GM12878 (cell line): ENCODE measurements around the gene SGSH. TPM values are rescaled to one million over a fixed set of nuclear protein-coding genes. Genes with fewer than 3 reads are reported as not detected.

Experiments used
- ATAC-seq: fragments of 200-7000 bp; cut with Tn5 transposase; 3 replicates; pipeline ENCODE4 v1.9.1; 2020; ENCODE audit warnings: mild to moderate bottlenecking, moderate library complexity
- BruUV-seq: library from RNA; stranded (reverse); fragments of 400-500 nt; replicated peaks from 2 replicates; lab custom pipeline; 2021; lab: Mats Ljungman, UMichigan
- CTCF ChIA-PET: fragments of 300-600 bp; sonication (Branson Sonifier 250); formaldehyde crosslinking; extraction: SDS; loops from one replicate; lab custom pipeline; 2021; ENCODE audit warnings: inconsistent platforms; lab: Yijun Ruan, JAX
- POLR2A ChIA-PET: fragments of 350-600 bp; formaldehyde crosslinking; extraction: SDS; loops from one replicate; lab custom pipeline; 2021; ENCODE audit warnings: inconsistent platforms; lab: Charles Lee
- RAD21 ChIA-PET: fragments of 300-600 bp; sonication (Branson Sonifier 250); formaldehyde crosslinking; loops from one replicate; lab custom pipeline; 2023; ENCODE audit warnings: antibody characterized with exemption; ENCODE audit not compliant: unreplicated experiment; lab: Charles Lee
- SMC1A ChIA-PET: fragments of 300-600 bp; sonication (Branson Sonifier 250); formaldehyde crosslinking; loops from one replicate; lab custom pipeline; 2023; ENCODE audit not compliant: unreplicated experiment, uncharacterized antibody; lab: Charles Lee
- DNase-seq: peaks from one replicate; pipeline ENCODE4 v3.0.0-alpha.2; 2011; ENCODE audit warnings: low read depth, low spot score
- FAIRE-seq: peaks from 3 replicates; lab custom pipeline; 2011; peaks lifted over from hg19 to GRCh38; lab: Jason Lieb, UNC
- H2AFZ ChIP-seq: 2 replicates; pipeline ENCODE4 v1.6.0; 2011; ENCODE audit warnings: low read depth, low read length, control low read depth; ENCODE audit not compliant: control insufficient read depth
- H3K27ac ChIP-seq: 2 replicates; pipeline ENCODE4 v1.5.1; 2011; ENCODE audit warnings: control low read depth; ENCODE audit not compliant: control insufficient read depth, insufficient read depth
- H3K27me3 ChIP-seq, 2 experiments: replicated peaks in 1 of 2; 2 replicates each; pipeline versions ENCODE4 v1.6.0 to v1.6.1; 2011; ENCODE audit warnings: low read length in 1 of 2; ENCODE audit not compliant: control insufficient read depth in 2 of 2, insufficient read depth in 2 of 2
- H3K36me3 ChIP-seq, 2 experiments: 2 replicates each; pipeline ENCODE4 v1.5.1; 2011; ENCODE audit warnings: low read length in 1 of 2; ENCODE audit not compliant: control insufficient read depth in 2 of 2, insufficient read depth in 2 of 2
- H3K4me1 ChIP-seq: 2 replicates; pipeline ENCODE4 v1.6.1; 2011; ENCODE audit warnings: mild to moderate bottlenecking, low read length, moderate library complexity, mixed read lengths; ENCODE audit not compliant: control insufficient read depth, insufficient read depth
- H3K4me2 ChIP-seq: 2 replicates; pipeline ENCODE4 v1.6.0; 2011; ENCODE audit warnings: control low read depth; ENCODE audit not compliant: control insufficient read depth, insufficient read depth
- H3K4me3 ChIP-seq: fragments of 200-600 bp; sonication (generic); 2 replicates; pipeline ENCODE4 v1.5.1; 2016
- H3K79me2 ChIP-seq: 2 replicates; pipeline ENCODE4 v1.6.0; 2011; ENCODE audit warnings: low read length; ENCODE audit not compliant: control insufficient read depth, insufficient read depth
- H3K9ac ChIP-seq: 2 replicates; pipeline ENCODE4 v1.8.0; 2011; ENCODE audit warnings: low read length, control low read depth, mixed read lengths; ENCODE audit not compliant: control insufficient read depth, insufficient read depth
- H3K9me3 ChIP-seq: replicated peaks from 3 replicates; pipeline ENCODE4 v1.5.1; 2011; ENCODE audit warnings: mild to moderate bottlenecking, low read length; ENCODE audit not compliant: control insufficient read depth, insufficient read depth
- H4K20me1 ChIP-seq: 2 replicates; pipeline ENCODE4 v1.6.0; 2011; ENCODE audit not compliant: control insufficient read depth, insufficient read depth
- CBX5 ChIP-seq: sonication (generic); IDR thresholded peaks from 2 replicates; pipeline ENCODE4 v1.6.1; 2016; ENCODE audit warnings: low read depth, moderate library complexity, mild to moderate bottlenecking, inconsistent platforms
- ETV6 ChIP-seq, 2 experiments: fragments of 450-650 bp in 1 of 2; IDR thresholded peaks in 1 of 2; conservative IDR thresholded peaks in 1 of 2; 2 replicates each; pipeline ENCODE4 v1.6.1; 2014; ENCODE audit warnings: antibody characterized with exemption in 1 of 2, borderline replicate concordance in 1 of 2, low read depth in 1 of 2, mild to moderate bottlenecking in 1 of 2, moderate library complexity in 1 of 2
- HDGF ChIP-seq: fragments of 450-650 bp; IDR thresholded peaks from 2 replicates; pipeline ENCODE4 v1.6.1; 2016; ENCODE audit warnings: antibody characterized with exemption
- NFYA ChIP-seq: IDR thresholded peaks from 2 replicates; pipeline ENCODE4 v1.6.1; 2011; ENCODE audit warnings: low read depth, mild to moderate bottlenecking, low read length, improper control_type of control experiment, borderline replicate concordance
- POLR2AphosphoS2 ChIP-seq: IDR thresholded peaks from 2 replicates; pipeline ENCODE4 v1.6.1; 2011; ENCODE audit warnings: low read depth, mild to moderate bottlenecking, low read length, improper control_type of control experiment, moderate library complexity
- SMAD1 ChIP-seq: fragments of 450-650 bp; IDR thresholded peaks from 2 replicates; pipeline ENCODE4 v1.6.1; 2018; ENCODE audit warnings: mild to moderate bottlenecking, low read depth; ENCODE audit not compliant: partially characterized antibody
- SREBF1 ChIP-seq: IDR thresholded peaks from 2 replicates; pipeline ENCODE4 v1.6.1; 2012; ENCODE audit warnings: mild to moderate bottlenecking, low read length
- WGBS: methylation state at CpG from one replicate; pipeline ENCODE4 v1.1.6; 2016; ENCODE audit warnings: low lambda C conversion rate; ENCODE audit not compliant: insufficient replicate concordance, insufficient coverage; ENCODE audit errors: missing lambda C conversion rate; 5-methylcytosine and 5-hydroxymethylcytosine counted together
- in situ Hi-C: fragments of 300-500 bp; cut with MboI; formaldehyde crosslinking; loops from 9 replicates; pipeline ENCODE4 v1.14.3; 2018; ENCODE audit warnings: mixed read lengths
- intact Hi-C: fragments of 100-400 bp; cut with micrococcal nuclease; formaldehyde crosslinking; loops from one replicate; pipeline ENCODE4 v1.14.2; 2022; ENCODE audit not compliant: unreplicated experiment
- polyA plus RNA-seq, 11 experiments: library from polyadenylated mRNA; depleted of rRNA in 4 of 11; unstranded in 6 of 11; stranded (reverse) in 5 of 11; fragments of >200 nt; fragmentation: Nextera tagmentation in 4 of 11; fragmentation: Illumina TruSeq in 1 of 11; extraction: Ambion mirVana in 4 of 11; extraction: Trizol in 1 of 11; gene quantifications; 1 replicate in 1 of 11; 2 replicates in 10 of 11; pipeline versions ENCODE4 v1.2.1 to v1.2.3, GENCODE V29; 2011 to 2016; ENCODE audit warnings: inconsistent platforms in 2 of 11, missing spikeins in 2 of 11, low read depth in 1 of 11
- total RNA-seq, 4 experiments: library from RNA; depleted of rRNA in 3 of 4; stranded (reverse); fragments of >200 nt in 3 of 4; fragmentation: Illumina TruSeq in 1 of 4; extraction: Trizol in 1 of 4; gene quantifications; 2 replicates each; pipeline versions ENCODE4 v1.2.1 to v1.2.3, GENCODE V29; 2013 to 2021
- TF ChIP-seq, protein P1 (sequence below): IDR thresholded peaks from 2 replicates; pipeline ENCODE4 v1.6.1; 2011; ENCODE audit warnings: mild to moderate bottlenecking, low read depth, low read length, moderate library complexity; ENCODE audit not compliant: insufficient replicate concordance

SGSH gene
- total and polyA plus RNA-seq, 10 of the 15 experiments (the other 5 are each of a cell fraction or from before 2014, with no cell fraction given): 0.13 to 17.2 (median 6.0) TPM

DNA sequence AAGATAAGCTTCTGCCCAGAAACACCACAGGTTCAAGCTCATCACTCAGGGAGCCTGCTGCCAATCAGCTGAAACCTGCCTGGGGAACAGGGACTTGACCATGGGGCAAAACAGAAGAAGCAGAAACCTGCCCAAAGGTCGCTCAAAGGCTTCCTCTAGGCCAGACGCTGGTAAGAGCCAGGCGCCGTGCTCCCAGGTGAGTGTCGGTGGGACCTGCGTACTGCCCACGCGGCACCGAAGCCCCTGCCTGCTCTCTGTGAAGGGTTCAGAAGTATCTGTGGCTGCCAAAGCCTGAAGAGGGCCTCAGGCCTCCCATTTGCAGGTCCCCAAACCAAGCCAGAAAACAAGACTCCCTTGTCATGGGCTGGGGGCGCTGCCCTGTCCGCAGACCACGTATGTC, 10.4 kb downstream of the SGSH start:
- H4K20me1 ChIP-seq: no peaks in the 10 kb centered on the region
- ChIA-PET RAD21 (no interaction called here), POLR2A (no interaction called here), SMC1A (no interaction called here), CTCF (interaction anchor here (0.8 kb wide), 1 partner anchor 13 kb away, joined by 3 read pairs; no protein-coding TSS in a partner anchor)
- in situ Hi-C loops (no loop called here), intact Hi-C loops (no loop called here)
- H3K27ac ChIP-seq: no peak overlapping the region
- H3K4me1 ChIP-seq: no peaks in the 10 kb centered on the region
- H2AFZ ChIP-seq: no peak overlapping the region
- no peak for ATAC-seq
- no peaks in the 10 kb centered on the region for H3K79me2 ChIP-seq
- WGBS: 89% methylated on average over 12 of the region's 12 CpGs
- H3K9ac ChIP-seq: no peak overlapping the region
- TF ChIP-seq, protein P1, sequence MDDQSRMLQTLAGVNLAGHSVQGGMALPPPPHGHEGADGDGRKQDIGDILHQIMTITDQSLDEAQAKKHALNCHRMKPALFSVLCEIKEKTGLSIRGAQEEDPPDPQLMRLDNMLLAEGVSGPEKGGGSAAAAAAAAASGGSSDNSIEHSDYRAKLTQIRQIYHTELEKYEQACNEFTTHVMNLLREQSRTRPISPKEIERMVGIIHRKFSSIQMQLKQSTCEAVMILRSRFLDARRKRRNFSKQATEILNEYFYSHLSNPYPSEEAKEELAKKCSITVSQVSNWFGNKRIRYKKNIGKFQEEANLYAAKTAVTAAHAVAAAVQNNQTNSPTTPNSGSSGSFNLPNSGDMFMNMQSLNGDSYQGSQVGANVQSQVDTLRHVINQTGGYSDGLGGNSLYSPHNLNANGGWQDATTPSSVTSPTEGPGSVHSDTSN: no peak
- TF ChIP-seq ETV6 (conservative IDR thresholded peaks at IDR 0.05 in 1 of 2, IDR thresholded peaks at IDR 0.05 in 1 of 2; ENCODE audit: borderline replicate concordance in 1 of 2, low read depth in 1 of 2) (no peak), HDGF (no peak), SMAD1 (no peak), POLR2AphosphoS2 (no peak), NFYA (no peak), CBX5 (no peak), SREBF1 (no peak)
- FAIRE-seq: no peak
- H3K9me3 ChIP-seq: no peaks in the 10 kb centered on the region
- no peaks in the 10 kb centered on the region; a peak in 2 of 4 replicates for H3K36me3 ChIP-seq
- no peak overlapping the region for H3K4me3 ChIP-seq
- no TSS peak for BruUV-seq
- no peaks in the 10 kb centered on the region for H3K27me3 ChIP-seq
- DNase-seq: no peak
- H3K4me2 ChIP-seq: no peak overlapping the region
